ENCODE results near the gene PRM2.

PRM2 gene

DNA sequence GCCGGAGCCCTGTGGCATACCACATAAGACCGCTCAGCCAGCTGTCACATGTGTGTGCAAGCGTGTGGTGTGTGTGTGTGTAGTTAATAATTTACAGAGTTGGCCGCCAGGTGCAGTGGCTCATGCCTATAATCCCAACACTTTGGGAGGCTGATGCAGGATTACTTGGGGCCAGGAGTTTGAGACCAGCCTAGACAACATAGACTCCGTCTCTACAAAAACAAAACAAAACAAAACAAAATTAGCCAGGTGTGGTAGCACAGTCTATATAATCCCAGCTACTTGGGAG lies 40.6 kb downstream of the PRM2 start:
- TF ChIP-seq, protein P1, sequence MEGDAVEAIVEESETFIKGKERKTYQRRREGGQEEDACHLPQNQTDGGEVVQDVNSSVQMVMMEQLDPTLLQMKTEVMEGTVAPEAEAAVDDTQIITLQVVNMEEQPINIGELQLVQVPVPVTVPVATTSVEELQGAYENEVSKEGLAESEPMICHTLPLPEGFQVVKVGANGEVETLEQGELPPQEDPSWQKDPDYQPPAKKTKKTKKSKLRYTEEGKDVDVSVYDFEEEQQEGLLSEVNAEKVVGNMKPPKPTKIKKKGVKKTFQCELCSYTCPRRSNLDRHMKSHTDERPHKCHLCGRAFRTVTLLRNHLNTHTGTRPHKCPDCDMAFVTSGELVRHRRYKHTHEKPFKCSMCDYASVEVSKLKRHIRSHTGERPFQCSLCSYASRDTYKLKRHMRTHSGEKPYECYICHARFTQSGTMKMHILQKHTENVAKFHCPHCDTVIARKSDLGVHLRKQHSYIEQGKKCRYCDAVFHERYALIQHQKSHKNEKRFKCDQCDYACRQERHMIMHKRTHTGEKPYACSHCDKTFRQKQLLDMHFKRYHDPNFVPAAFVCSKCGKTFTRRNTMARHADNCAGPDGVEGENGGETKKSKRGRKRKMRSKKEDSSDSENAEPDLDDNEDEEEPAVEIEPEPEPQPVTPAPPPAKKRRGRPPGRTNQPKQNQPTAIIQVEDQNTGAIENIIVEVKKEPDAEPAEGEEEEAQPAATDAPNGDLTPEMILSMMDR (IDR thresholded peaks at IDR 0.05; ENCODE audit: low read depth, low read length, missing control alignments) = no peak
- DNase-seq (ENCODE audit: low read depth) = no peak
- no peak overlapping the region for H3K4me3 ChIP-seq (ENCODE audit: low read depth, low read length)

DNA sequence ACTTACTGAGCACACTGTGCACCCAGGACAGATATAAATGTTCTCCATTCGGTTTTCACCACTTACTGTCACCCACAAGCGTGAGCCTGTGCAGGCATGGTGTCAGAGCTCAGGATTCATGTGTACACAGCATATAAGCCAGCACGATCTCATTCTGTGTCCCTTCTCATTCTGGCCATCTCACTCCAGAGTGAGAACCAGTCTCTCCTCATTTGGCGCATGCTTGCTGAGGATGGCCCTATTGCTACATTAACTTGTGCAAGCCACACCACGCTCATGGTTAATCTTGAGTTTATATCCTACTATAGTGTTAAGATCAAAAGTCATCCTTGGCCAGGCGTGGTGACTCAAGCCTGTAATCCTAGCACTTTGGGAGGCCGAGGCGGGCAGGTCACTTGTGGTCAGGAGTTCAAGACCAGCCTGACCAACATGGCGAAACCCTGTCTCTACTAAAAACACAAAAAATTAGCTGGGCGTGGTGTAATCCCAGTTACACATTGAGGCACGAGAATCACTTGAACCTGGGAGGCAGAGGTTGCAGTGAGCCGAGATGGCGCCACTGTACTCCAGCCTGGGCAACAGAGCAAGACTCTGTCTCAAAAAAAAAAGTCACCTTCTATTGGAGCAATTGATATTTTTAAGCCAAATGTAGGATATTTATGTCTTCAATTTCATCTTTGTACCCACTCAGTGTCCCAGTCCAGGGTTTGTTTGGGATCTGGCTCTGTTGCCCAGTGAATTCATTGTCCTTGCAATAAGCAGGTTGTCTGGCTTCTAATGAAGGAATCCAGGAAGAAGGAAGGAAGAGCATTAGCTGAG lies 41.2 kb downstream of the PRM2 start:
- H3K4me3 ChIP-seq (ENCODE audit: low read depth, low read length) = no peak overlapping the region
- no peak for DNase-seq (ENCODE audit: low read depth)
- TF ChIP-seq, protein P1 (IDR thresholded peaks at IDR 0.05; ENCODE audit: low read depth, low read length, missing control alignments) = no peak

DNA sequence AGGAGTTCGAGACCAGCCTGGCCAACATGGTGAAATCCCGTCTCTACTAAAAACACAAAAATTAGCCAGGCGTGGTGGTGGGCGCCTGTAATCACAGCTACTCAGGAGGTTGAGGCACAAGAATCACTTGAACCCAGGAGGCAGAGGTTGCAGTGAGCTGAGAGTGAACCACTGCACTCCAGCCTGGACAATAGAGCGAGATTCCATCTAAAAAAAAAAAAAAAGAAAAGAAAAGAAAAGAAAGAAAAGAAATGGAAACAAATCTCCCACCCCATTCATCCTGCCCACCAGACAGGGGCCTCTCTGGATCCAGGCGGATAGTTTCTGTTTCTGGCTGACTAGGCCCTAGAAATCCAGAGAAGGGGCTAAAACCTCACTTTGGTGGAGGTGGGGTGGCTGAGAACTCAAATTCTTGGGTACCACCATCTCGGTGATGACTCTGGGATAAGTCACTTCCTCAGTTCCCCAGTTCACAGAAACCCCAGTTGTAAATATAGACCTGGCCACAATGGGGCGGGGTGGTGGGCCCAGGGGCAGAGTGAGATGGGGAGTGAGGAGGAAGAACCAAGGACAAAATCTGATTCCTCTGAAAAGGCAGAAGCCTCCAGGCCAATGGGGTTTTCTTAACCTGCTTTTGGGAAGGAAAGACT lies 42.4 kb downstream of the PRM2 start:
- H3K4me3 ChIP-seq (ENCODE audit: low read depth, low read length) = no peak overlapping the region
- DNase-seq (ENCODE audit: low read depth) = no peak
- TF ChIP-seq, protein P1 (IDR thresholded peaks at IDR 0.05; ENCODE audit: low read depth, low read length, missing control alignments) = peak; percentile 4

DNA sequence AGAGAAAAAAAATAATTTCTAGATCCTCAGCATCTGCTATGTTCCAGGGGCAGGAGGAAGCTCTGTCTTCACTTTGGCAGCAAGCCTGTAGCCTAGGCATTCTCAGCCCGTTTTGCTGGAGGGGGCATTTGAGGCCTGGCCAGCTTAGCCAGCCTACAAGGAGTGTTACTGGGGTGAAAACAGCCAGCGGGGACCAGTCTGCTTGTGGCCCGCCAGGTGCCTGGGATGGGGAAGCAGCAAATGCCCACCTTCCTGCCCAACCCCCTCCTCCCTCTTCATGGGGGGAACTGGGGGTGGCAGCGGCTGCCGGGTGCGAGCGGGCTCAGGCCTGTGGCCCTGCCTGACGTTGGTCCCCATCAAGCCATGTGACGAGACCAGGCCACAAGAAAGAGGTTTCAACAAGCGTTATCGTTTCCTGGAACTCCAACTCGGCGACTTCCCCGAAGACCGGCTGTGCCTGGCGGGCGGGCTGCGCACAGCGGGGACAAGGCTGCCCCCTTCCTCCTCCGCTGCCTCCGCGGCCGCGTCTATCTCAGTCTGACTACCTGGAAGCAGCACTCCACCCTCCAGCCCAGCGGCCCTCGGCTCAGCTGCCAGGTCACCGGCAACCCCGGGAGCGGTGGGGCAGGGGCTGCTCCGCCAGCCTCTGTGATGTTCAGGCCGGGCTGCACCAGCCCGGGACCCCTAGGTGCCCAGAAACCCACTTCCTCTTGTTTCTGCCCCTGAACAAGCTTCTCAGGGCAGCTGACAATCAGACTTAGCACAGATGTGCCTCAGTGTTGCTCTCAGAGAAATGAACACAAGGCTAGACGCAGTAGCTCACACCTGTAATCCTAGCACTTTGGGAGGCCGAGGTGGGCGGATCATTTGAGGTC lies 43.2 kb downstream of the PRM2 start:
- no peak for DNase-seq (ENCODE audit: low read depth)
- TF ChIP-seq, protein P1 (IDR thresholded peaks at IDR 0.05; ENCODE audit: low read depth, low read length, missing control alignments) = peak; percentile 13
- no peak overlapping the region for H3K4me3 ChIP-seq (ENCODE audit: low read depth, low read length)

DNA sequence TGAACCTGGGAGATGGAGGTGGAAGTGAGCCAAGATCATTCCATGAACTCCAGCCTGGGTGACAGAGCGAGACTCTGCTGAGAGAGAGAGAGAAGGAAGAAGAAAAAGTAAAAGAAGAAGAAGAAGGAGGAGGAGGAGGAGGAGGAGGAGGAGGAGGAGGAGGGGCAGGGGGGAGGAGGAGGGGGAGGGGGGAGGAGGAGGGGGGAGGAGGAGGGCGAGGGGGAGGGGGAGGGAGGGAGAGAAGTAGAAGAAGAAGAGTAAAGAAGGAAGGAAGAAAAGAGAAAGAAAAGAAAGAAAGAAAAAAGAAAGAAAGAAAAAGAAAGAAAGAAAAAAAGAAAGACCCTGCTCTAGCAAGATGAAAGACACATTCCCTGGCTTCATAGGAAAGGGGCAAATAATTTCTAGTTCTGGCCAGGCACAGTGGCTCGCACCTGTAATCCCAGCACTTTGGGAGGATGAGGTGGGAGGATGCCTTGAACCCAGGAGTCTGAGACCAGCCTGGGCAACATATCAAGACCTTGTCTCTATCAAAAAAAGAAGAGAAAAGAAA lies 43.9 kb downstream of the PRM2 start:
- TF ChIP-seq, protein P1 (IDR thresholded peaks at IDR 0.05; ENCODE audit: low read depth, low read length, missing control alignments) = no peak
- no peak overlapping the region for H3K4me3 ChIP-seq (ENCODE audit: low read depth, low read length)
- DNase-seq (ENCODE audit: low read depth) = no peak

DNA sequence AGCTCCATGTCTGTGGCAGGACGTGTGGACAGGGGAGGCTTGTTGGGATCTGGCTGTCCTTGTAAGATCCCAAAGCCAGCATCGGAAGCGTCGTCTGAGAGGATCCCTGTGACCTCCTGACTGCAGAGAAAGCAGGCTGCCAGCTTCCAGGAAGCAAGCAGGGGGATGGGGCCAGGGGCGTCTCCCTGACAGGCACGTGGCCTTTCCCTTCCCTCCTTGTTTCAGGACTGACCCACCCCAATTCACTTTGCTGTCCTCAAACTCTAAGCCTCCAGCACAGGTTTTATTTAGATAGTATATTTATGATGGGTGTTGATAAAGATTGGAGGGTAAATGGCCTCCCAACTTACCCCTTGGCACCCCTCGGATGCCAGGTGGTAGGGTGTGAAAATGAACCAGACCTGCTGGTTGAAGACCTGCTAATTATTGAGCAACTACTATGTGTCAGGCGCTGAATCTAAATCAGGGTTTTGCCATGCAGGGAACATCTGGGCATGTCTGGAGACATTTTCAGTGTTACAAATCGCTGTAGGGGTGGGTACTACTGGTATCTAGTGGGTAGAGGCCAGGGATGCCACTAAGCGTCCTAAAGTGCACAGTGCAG lies 44.8 kb downstream of the PRM2 start:
- TF ChIP-seq, protein P1 (IDR thresholded peaks at IDR 0.05; ENCODE audit: low read depth, low read length, missing control alignments) = no peak

More for the DNA sequence above, 44.8 kb downstream of the PRM2 start:
- DNase-seq (ENCODE audit: low read depth) = no peak
- no peak overlapping the region for H3K4me3 ChIP-seq (ENCODE audit: low read depth, low read length)
